SK-N-SH treated with all-trans-retinoic acid at 6 μM for 48 hours (cell line): ENCODE results near the gene GTF2F2.

Experiments used
- ATAC-seq: fragments of 200-7000 bp; cut with Tn5 transposase; 3 replicates; pipeline ENCODE4 v1.9.1; 2020; ENCODE audit warnings: mild to moderate bottlenecking, moderate library complexity
- ARNTL ChIP-seq: fragments of 450-650 bp; formaldehyde crosslinking; IDR thresholded peaks from 2 replicates; pipeline ENCODE4 v1.5.0; 2020; ENCODE audit warnings: low read depth, mild to moderate bottlenecking, moderate library complexity, borderline replicate concordance
- BACH2 ChIP-seq: fragments of 250-450 bp; sonication (Bioruptor Pico); IDR thresholded peaks from 2 replicates; pipeline ENCODE4 v1.9.0; 2021; ENCODE audit warnings: mild to moderate bottlenecking, borderline replicate concordance
- CREB5 ChIP-seq: fragments of 250-450 bp; sonication (Bioruptor Pico); IDR thresholded peaks from 2 replicates; pipeline ENCODE4 v1.5.1; 2020; ENCODE audit warnings: low read depth, mild to moderate bottlenecking, moderate library complexity
- CSDC2 ChIP-seq: fragments of 250-450 bp; sonication (Bioruptor Pico); IDR thresholded peaks from 2 replicates; pipeline ENCODE4 v1.5.0; 2020; ENCODE audit warnings: mild to moderate bottlenecking, moderate library complexity
- CSRNP3 ChIP-seq: fragments of 250-450 bp; sonication (Bioruptor Pico); IDR thresholded peaks from 2 replicates; pipeline ENCODE4 v1.5.1; 2021; ENCODE audit warnings: mild to moderate bottlenecking, moderate library complexity
- ESRRG ChIP-seq: fragments of 250-450 bp; sonication (Bioruptor Pico); IDR thresholded peaks from 2 replicates; pipeline ENCODE4 v1.6.1; 2021; ENCODE audit warnings: mild to moderate bottlenecking
- GLIS3 ChIP-seq: fragments of 250-450 bp; sonication (Bioruptor Pico); IDR thresholded peaks from 2 replicates; pipeline ENCODE4 v1.5.0; 2020; ENCODE audit warnings: mild to moderate bottlenecking, moderate library complexity
- ISL1 ChIP-seq: fragments of 250-450 bp; sonication (Bioruptor Pico); IDR thresholded peaks from 2 replicates; pipeline ENCODE4 v2.1.2; 2022; ENCODE audit warnings: mild to moderate bottlenecking, moderate library complexity
- OSR1 ChIP-seq: fragments of 250-450 bp; sonication (Bioruptor Pico); IDR thresholded peaks from 2 replicates; pipeline ENCODE4 v1.8.0; 2022; ENCODE audit warnings: moderate library complexity, mild to moderate bottlenecking, inconsistent platforms
- POU6F1 ChIP-seq: fragments of 250-450 bp; sonication (Bioruptor Pico); IDR thresholded peaks from 2 replicates; pipeline ENCODE4 v1.8.0; 2021; ENCODE audit warnings: low read depth, mild to moderate bottlenecking, moderate library complexity, borderline replicate concordance
- PPARA ChIP-seq: fragments of 250-450 bp; sonication (Bioruptor Pico); IDR thresholded peaks from 2 replicates; pipeline ENCODE4 v1.5.0; 2020; ENCODE audit warnings: mild to moderate bottlenecking, borderline replicate concordance
- RARB ChIP-seq: fragments of 250-450 bp; sonication (Bioruptor Pico); IDR thresholded peaks from 2 replicates; pipeline ENCODE4 v1.8.0; 2021; ENCODE audit warnings: mild to moderate bottlenecking, moderate library complexity
- SNAI2 ChIP-seq: fragments of 250-450 bp; sonication (Bioruptor Pico); IDR thresholded peaks from 2 replicates; pipeline ENCODE4 v1.5.0; 2020; ENCODE audit warnings: mild to moderate bottlenecking, moderate library complexity
- TCF4 ChIP-seq: fragments of 250-450 bp; sonication (Bioruptor Pico); IDR thresholded peaks from 2 replicates; pipeline ENCODE4 v1.8.0; 2021; ENCODE audit warnings: mild to moderate bottlenecking, moderate library complexity, borderline replicate concordance
- TOX ChIP-seq: fragments of 250-450 bp; sonication (Bioruptor Pico); IDR thresholded peaks from 2 replicates; pipeline ENCODE4 v1.8.0; 2021; ENCODE audit warnings: mild to moderate bottlenecking, moderate library complexity, borderline replicate concordance
- ZC3H10 ChIP-seq: fragments of 250-450 bp; sonication (Bioruptor Pico); IDR thresholded peaks from 2 replicates; pipeline ENCODE4 v1.5.1; 2021; ENCODE audit warnings: mild to moderate bottlenecking, moderate library complexity
- ZFP3 ChIP-seq: fragments of 250-450 bp; sonication (Bioruptor Pico); IDR thresholded peaks from 2 replicates; pipeline ENCODE4 v1.5.0; 2020; ENCODE audit warnings: mild to moderate bottlenecking, moderate library complexity
- ZNF565 ChIP-seq: fragments of 450-650 bp; formaldehyde crosslinking; conservative IDR thresholded peaks from 2 replicates; pipeline ENCODE4 v1.5.0; 2020; ENCODE audit warnings: low read depth, mild to moderate bottlenecking, moderate library complexity
- ZNF70 ChIP-seq: fragments of 450-650 bp; formaldehyde crosslinking; IDR thresholded peaks from 2 replicates; pipeline ENCODE4 v1.5.0; 2020; ENCODE audit warnings: mild to moderate bottlenecking, moderate library complexity
- ZNF8 ChIP-seq: fragments of 450-650 bp; formaldehyde crosslinking; IDR thresholded peaks from 2 replicates; pipeline ENCODE4 v1.5.0; 2020; ENCODE audit warnings: mild to moderate bottlenecking, moderate library complexity
- TF ChIP-seq, protein P1 (sequence below): fragments of 250-450 bp; sonication (Bioruptor Pico); IDR thresholded peaks from 2 replicates; pipeline ENCODE4 v1.5.0; 2020; ENCODE audit warnings: mild to moderate bottlenecking, moderate library complexity
- TF ChIP-seq, protein P2 (sequence below): fragments of 250-450 bp; sonication (Bioruptor Pico); IDR thresholded peaks from 2 replicates; pipeline ENCODE4 v1.8.0; 2020; ENCODE audit warnings: mild to moderate bottlenecking, moderate library complexity, borderline replicate concordance

The GTF2F2 gene

GRCh38 chr13:45162821-45163220 is 42.5 kb downstream of the GTF2F2 start:
- no peak for TF ChIP-seq CSRNP3 (CRISPR knock-in tag)
- TF ChIP-seq ZFP3: no peak
- TF ChIP-seq GLIS3 (CRISPR knock-in tag): no peak
- TF ChIP-seq ESRRG (CRISPR knock-in tag): no peak
- no peak for TF ChIP-seq PPARA (CRISPR knock-in tag)
- TF ChIP-seq BACH2: no peak
- TF ChIP-seq, protein P1, sequence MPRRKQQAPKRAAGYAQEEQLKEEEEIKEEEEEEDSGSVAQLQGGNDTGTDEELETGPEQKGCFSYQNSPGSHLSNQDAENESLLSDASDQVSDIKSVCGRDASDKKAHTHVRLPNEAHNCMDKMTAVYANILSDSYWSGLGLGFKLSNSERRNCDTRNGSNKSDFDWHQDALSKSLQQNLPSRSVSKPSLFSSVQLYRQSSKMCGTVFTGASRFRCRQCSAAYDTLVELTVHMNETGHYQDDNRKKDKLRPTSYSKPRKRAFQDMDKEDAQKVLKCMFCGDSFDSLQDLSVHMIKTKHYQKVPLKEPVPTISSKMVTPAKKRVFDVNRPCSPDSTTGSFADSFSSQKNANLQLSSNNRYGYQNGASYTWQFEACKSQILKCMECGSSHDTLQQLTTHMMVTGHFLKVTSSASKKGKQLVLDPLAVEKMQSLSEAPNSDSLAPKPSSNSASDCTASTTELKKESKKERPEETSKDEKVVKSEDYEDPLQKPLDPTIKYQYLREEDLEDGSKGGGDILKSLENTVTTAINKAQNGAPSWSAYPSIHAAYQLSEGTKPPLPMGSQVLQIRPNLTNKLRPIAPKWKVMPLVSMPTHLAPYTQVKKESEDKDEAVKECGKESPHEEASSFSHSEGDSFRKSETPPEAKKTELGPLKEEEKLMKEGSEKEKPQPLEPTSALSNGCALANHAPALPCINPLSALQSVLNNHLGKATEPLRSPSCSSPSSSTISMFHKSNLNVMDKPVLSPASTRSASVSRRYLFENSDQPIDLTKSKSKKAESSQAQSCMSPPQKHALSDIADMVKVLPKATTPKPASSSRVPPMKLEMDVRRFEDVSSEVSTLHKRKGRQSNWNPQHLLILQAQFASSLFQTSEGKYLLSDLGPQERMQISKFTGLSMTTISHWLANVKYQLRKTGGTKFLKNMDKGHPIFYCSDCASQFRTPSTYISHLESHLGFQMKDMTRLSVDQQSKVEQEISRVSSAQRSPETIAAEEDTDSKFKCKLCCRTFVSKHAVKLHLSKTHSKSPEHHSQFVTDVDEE (CRISPR knock-in tag): no peak
- TF ChIP-seq, protein P2, sequence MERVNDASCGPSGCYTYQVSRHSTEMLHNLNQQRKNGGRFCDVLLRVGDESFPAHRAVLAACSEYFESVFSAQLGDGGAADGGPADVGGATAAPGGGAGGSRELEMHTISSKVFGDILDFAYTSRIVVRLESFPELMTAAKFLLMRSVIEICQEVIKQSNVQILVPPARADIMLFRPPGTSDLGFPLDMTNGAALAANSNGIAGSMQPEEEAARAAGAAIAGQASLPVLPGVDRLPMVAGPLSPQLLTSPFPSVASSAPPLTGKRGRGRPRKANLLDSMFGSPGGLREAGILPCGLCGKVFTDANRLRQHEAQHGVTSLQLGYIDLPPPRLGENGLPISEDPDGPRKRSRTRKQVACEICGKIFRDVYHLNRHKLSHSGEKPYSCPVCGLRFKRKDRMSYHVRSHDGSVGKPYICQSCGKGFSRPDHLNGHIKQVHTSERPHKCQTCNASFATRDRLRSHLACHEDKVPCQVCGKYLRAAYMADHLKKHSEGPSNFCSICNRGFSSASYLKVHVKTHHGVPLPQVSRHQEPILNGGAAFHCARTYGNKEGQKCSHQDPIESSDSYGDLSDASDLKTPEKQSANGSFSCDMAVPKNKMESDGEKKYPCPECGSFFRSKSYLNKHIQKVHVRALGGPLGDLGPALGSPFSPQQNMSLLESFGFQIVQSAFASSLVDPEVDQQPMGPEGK (CRISPR knock-in tag): no peak
- TF ChIP-seq ZNF565 (CRISPR knock-in tag): no peak
- no peak for TF ChIP-seq ZNF8 (CRISPR knock-in tag)
- no peak for TF ChIP-seq TOX (CRISPR knock-in tag)
- TF ChIP-seq OSR1: no peak
- no peak for TF ChIP-seq ZNF70 (CRISPR knock-in tag)
- TF ChIP-seq ZC3H10 (CRISPR knock-in tag): no peak
- no peak for TF ChIP-seq SNAI2 (CRISPR knock-in tag)
- TF ChIP-seq CREB5 (CRISPR knock-in tag): no peak
- TF ChIP-seq CSDC2 (CRISPR knock-in tag): no peak
- TF ChIP-seq, all 23 proteins: peak for 0
- ATAC-seq: peak; percentile 89

DNA sequence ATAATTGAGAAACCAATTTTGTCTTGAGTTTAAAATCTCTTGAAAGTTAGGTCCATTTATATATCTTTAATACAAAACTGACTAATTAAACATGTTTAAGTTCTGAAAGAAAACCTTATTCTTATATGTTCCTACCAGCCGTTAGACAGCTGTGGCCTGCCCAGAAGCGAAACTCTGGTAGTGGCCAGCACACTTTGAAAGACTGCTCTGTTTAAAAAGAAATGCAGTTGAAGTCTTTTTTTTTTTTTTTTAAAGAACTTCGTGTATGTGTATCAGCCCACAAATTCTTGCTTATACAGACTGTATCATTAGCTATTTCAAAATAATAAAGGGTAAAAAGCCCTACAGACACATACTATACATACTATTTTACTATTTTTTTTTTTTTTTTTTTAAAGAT is 46.5 kb downstream of the GTF2F2 start:
- TF ChIP-seq, protein P1 (CRISPR knock-in tag): no peak
- TF ChIP-seq ZC3H10 (CRISPR knock-in tag): no peak
- no peak for TF ChIP-seq ZNF565 (CRISPR knock-in tag)
- TF ChIP-seq RARB: no peak
- no peak for TF ChIP-seq POU6F1 (CRISPR knock-in tag)
- TF ChIP-seq ESRRG (CRISPR knock-in tag): no peak
- TF ChIP-seq ZFP3: no peak
- TF ChIP-seq CREB5 (CRISPR knock-in tag): no peak
- TF ChIP-seq BACH2: no peak
- no peak for TF ChIP-seq PPARA (CRISPR knock-in tag)
- TF ChIP-seq CSRNP3 (CRISPR knock-in tag): no peak
- TF ChIP-seq GLIS3 (CRISPR knock-in tag): no peak
- TF ChIP-seq TCF4 (CRISPR knock-in tag): no peak
- no peak for TF ChIP-seq OSR1
- no peak for TF ChIP-seq ZNF70 (CRISPR knock-in tag)
- TF ChIP-seq ARNTL (CRISPR knock-in tag): no peak
- TF ChIP-seq CSDC2 (CRISPR knock-in tag): no peak
- no peak for TF ChIP-seq ISL1 (CRISPR knock-in tag)
- TF ChIP-seq TOX (CRISPR knock-in tag): no peak
- no peak for TF ChIP-seq ZNF8 (CRISPR knock-in tag)
- ATAC-seq: no peak
